GM21526 (cell line): ENCODE measurements around the gene VPS52.

Experiments
- ATAC-seq: cut with Tn5 transposase; IDR thresholded peaks from one replicate; pipeline ENCODE4 v1.9.1; 2021; ENCODE audit warnings: moderate library complexity; ENCODE audit not compliant: unreplicated experiment, low FRiP score

The VPS52 gene

DNA sequence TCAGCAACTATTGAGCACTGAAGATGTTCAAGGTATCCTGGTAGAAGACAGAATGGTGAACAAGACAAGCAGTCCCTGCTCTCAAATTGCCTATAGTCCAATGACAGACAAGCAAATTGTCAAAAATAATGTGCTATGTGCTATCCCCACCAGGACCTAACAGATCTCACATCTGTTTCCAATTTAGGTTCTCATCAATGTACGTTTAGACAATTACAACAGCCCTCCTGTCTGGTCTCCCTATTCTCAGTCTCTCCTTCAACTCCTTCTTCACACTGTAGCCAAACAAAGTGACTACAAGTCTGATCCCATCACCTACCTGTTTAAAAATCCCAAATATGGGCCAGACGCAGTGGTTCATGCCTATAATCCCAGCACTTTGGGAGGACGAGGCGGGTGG, 34.7 kb upstream of the VPS52 start:
- no peak for ATAC-seq

DNA sequence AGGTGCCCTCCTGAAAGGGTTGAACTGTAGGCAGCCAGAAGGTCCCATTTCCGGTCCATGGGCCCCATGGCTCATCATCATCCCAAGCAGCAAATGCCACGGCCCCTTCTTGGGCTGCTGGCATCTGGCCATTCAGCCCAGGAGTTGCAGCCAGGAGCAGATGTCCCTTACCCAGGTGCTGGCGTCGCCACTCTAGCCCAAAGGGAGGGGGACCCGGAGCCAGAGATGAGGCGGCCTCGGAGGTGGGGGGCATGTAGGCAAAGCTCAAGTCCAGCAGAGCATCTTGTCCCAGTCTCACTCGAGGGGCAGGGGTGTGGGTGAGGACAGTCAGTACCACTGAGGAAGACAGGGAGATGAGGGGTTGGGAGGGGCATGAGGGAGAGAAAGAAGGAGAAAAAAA, 33.4 kb upstream of the VPS52 start:
- no peak for ATAC-seq

DNA sequence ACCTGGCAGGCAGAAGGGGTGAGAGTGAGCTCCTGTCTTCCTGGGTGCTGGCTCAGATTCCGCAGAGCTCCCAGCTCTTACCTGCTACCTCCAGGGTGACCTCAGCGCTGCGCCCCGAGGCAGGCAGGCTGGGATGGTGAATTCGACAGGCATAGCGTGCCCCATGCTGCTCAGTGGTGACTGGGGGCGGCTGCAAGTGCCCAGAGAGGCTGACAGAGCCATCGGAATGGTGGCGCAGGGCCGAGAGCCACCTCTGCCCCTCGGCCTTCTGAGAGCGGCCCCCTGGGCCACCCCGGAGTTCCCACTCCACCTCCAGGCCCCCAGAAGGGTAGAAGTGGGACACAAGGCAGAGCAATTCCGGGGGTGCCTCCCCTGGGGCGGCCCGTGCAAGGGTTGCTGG, 32.5 kb upstream of the VPS52 start:
- ATAC-seq = no peak

DNA sequence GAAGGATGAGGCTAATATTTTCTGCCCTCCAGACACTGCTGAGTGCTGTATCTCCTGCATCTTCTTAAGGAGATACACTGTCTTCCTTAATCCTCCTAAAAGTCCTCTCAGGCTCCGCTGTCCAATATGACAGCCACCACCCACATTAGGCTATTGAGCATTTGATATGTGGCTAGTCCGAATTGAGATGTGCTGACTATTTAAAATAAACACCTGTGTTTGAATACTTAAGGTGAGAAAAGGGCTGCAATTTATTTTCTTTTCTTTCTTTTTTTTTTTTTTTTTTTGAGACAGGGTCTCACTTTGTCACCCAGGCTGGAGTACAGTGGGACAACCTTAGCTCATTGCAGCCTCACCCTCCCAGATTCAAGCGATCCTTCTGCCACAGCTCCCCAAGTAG, 30.2 kb upstream of the VPS52 start:
- no peak for ATAC-seq

DNA sequence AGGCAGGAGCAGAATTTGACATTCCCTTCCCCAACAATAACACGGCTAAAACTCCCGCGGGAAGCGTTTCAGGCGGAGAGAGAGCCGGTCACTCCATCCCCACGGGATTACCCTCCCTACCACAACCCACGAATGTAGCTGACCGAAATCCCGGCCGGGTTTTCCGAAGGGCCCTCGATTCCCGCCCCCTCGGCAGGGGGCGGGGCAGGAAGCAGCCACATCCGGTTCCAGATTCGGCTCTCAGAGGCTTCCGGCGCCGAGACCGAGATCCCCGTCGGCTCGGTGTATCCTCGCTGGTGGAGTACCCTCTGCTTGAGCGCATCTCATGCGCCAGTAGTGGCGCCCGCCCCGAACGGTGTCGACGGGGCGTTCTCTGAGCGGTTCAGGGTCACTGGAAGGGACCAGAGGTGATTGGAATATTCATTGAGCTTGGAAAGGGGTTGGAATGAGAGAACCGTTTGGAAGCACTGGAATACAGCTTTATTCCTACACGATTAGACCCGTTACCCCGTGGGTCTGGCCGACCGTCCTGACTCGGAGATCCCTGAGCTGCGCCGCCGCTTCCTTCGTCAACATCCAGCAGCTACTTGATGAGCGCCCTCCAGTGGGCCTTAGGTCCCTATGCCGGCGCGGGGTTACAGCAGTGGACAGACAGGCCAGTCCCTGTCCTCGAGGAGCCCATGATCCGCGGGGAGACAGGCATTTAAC, 27.7 kb upstream of the VPS52 start:
- peak; percentile 58 for ATAC-seq

DNA sequence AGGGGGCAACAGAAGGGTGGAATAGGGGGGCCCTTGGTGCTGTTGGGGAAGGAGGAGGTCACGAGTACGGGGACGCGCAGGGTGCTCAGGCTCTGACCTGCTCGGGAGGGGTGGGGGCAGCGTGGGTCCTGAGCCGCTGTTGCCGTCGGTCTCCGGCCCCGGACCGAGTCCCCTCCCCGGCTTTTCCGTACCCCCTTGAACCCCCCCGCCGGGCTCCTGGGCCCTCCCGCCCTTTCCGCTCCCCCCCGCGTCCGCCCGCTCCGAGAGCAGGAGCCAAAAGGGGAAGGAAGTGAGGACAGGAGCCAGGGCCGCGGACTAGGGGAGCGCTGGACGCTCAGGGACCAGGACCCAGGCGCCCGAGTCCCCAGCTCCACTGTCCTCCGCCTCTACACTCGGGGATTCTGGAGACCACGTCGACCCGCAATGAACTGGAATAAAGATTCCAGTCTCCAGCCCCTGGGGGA, 27.1 kb upstream of the VPS52 start, which contains the start of gene RGL2:
TSS of gene RGL2 (minus strand) at position 170 of the 464 bp plus-strand sequence. CDS start 332 bp downstream, outside the sequence.
- ATAC-seq = peak; percentile 22

DNA sequence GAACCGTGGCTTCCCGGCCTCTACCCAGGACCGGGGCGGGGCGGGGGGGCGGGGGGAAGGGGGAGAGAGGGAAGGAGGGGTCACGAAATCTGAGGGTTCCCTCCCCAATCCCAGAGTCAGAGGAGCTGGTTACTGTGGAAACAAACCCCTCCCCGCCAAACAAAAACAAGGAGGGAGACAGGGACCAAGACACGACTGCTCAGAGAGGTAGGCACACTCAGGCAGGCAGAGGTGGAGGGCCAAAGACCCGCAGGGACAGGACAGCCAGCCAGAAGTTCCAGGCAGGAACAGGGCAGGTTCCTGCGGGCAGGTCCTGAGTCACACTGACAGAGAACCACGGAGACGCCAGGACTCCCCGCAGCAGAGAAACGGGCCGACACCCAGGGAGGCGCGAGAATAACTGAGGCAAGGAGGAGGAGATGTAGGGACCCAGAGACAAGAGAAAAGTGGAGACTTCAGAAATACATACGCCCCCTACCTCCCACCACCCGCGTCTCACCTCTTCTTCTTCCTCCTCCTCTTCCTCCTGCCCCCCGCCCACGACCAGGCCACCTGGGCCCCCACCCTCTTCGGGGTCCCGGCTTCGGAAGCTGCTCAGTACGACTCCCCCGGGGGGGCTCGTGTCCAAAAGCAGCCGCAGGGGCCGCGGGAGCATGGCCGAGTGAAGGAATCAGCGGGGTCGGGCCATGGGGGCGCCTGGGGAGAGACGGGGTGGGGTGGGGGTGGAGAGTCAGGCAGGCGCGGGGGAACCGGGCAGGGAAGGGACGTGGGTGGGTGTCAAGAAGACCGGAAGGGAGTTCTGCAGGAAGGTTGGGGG, 26.5 kb upstream of the VPS52 start:
- no peak for ATAC-seq

DNA sequence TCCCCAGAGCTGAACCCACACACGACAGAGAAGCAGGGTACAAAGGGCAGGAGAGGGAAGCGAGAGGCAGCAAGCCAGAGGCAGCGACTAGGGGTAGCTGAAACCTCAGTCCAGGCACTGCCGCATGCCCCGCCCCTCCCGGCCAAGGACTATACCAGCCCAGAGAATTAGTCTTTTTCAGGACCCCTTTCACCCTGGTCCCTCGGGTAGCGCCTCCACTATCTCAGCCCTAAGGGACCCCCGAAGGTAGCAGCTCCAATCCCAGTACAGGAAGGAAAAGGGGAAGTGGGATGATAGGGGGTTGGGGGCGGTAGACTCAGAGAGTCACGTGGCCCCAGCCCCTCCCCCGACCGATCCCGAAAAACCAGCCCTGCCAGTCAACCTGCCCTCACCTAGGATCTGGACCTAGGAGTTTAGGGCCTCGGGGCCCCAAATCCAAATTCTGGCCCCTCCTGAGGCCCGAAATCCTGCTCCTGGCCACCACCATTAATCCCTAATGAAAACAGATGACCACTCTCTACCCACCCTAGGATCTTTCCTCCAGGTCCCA, 25.8 kb upstream of the VPS52 start:
- ATAC-seq = no peak

DNA sequence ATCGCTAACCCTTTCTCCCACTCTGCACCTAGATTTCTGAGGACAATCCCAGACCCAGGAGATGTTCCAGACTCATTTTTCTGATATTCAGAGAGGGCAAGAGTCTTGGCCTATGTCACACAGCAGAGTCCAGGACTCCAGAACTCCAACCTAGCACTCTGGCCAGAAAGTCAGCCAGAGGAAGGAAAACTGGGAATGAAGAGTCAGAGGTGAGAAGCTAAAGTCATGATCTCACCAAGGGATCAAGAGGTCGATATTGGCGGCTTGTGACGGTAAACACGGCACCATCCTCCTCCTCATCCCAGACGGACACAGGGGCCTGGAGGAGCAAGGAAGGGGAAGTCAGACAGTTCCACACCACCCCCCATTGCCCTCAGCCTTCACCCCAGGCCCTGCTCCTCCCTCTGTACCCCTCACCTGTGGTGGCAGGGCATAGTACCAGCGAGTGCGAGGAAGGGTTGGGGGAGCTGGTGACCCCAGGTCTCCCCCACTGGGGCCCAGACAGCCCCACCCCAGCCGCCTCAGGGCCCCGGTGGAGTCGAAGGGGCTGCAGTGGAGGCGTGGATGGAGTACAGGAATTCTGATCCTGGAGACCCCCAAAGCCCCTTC, 25.2 kb upstream of the VPS52 start:
- ATAC-seq = no peak

DNA sequence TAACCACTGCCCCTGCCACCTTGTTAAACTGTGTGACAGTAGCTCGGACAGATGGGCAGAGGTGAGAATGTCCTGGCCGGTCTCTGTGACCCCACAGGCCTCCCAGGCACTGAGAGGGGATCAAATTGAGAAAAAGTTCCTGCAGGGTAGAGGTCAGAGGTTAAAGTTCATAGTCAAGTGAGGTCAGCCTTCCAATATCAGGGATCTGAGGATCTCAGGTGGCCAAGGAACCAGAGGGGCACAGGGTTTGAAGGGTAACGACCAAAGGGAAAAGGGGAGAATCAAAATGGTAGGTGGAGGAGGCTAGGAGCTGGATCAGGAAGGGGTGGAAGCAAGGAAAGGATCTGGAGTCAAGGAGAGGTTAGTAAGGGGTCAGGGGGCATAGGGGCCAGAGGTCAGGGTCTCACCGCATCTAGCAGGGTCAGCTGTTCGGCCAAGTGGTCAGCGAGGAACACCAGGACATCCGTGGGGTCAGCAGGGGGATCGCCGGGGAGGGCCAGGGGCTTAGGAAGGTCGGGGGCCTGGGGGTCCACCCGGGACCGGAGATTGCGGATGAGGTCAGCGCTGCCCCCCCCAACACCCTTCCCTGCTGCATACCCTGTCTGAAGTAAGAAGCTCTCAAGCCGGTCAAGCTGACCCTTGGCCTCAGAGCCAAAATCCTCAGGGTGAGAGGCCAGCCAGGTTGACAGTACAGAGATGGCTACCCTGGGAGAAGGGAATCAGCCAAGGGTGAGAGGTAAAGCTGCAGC, 24.1 kb upstream of the VPS52 start:
- ATAC-seq = no peak

DNA sequence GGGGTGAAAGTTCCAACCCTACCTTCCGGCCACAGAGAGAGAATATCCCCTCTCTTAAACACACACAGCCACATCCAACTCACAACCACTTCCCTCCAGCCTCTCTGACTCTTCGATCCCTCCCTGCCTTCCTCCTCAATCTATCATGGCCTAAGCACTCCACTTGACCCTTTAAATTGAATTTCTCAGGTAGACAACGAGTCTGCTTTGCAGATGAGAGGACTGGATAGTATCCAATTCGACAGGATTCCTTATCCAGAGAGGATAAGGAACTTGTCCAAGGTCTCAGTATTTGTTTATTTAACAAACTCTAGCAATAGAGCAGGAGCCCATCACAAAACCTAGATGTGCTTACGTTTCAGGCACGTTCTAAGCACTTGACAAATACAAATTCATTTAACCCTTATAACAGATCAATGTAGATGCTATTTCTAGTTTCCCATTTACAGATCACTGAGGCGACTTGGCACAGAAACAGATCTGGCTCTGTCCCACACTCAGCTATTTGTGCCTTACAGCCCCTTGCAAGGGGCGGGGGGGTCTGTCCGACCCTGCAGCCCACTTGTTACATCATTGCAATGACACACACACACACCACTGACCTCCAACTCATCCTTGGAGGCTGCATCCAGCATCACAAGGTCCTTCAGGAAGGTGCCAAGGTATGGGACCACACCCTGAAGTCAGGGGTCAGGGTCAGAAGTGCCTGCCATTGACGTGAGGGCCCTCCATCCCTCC, 22.6 kb upstream of the VPS52 start:
- ATAC-seq = no peak

DNA sequence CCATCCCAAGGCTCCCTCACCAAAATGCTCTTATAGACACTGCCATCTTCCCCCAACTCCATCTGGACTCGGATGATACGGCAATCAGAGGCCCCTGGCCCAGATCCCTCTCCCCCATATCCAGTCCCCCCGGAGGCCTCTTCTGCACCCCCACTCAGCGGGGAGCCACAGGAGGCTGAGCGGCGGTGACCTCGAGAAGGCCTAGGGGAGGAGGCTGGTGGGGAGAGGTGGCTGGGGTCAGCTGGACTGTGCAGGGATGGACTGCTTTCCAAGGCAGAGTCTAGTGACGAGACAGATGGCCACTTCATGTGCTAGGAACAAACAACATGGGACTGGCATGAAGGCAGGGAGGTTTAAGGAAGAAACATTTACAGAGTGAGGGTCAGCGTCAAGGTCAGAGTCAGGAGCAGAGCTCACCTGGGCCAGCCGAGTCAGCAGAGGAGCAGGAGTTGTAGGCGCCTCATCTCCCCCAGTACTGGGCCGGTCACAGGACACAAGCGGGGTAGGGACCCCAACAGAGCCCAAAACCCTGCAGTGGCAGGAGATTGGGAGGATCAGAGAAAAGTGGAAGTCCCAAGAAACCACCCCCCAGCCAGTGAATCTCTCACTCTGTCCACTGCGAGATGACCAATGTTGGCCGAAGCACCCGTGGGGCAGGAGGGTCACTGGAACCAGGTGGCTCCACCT, 21.5 kb upstream of the VPS52 start:
- no peak for ATAC-seq

DNA sequence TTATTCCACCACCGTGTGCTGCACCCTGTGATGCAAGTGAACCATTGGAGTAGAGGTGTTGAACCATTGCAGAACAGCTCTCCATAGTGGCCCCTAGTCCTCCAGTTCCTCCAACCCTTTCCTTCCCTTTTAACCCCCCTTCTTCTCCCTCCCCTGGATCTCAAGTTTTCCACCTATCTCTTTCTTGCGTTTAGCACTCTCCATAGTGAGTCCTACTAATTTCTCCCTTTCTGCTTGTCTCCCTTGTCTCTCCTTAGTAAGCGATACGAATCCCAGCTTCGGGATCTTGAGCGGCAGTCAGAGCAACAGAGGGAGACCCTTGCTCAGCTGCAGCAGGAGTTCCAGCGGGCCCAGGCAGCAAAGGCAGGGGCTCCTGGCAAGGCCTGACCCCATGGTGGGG, 18.8 kb upstream of the VPS52 start:
- ATAC-seq = no peak

DNA sequence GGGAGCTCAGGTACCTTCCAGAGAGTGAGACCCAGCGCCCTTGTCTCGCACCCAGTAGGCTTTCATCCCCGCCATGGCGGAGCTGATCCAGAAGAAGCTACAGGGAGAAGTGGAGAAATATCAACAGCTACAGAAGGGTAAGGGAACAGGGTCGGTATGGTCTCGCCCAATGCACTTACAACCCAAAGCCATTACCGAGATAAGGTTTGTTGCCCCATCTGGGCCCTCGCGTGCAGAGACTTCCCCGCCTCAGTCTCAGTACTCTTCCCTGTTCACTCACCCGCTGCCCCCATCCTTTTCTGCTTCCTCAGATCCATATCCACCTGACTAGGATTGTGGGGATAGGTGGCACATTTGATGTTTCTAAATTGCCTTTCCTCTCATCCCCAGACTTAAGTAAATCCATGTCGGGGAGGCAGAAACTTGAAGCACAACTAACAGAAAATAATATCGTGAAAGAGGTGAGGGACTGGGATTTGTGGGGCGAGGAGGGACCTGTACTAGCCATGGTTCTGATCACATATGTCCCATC, 18.2 kb upstream of the VPS52 start:
- peak; percentile 3 for ATAC-seq

DNA sequence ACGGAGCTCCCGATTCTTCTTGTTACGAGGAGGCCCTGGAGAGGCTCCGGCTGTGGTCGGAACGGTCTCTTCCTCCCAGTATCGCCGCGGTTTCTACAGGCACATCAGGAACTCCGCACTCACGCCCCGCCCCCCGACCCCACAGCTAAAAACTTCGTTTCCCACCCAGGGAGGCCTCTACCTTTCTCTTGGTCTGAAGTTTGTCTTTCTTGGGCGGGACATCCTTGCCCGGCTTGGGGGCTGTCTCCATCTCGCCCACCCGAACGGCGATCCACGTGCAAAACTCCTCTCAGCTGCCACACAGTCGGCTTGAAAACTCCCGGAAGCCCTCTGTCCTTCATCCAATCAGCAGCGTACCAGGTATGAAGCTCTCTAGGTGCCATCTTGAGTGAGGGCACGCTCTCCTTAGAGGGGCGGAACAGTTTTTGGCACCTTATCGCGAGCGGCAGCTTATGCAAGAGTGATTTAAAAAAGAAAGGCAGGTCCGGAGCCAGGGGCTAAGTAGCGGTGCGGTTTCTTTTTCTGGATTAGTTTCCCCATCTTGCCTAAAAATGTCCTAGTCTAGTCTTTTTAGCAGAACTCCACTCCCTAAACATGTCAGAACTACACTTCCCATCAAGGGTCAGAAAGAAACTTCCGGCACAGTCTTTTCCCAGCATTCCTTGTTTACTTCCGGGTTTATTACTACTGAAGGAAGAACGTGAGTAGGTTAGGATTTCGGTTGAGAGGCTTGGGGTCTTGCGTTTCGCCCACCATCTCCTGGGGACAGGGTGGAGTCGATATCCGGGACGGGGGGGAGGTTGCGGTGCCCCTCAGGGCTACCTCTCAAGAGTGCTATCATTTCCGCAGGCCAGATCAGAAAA, 17.5 kb upstream of the VPS52 start, which contains the start of the genes PFDN6 and WDR46:
TSS of gene PFDN6 (plus strand) at position 681 of the 863 bp plus-strand sequence. CDS start 256 bp downstream, outside the sequence.
TSS of gene WDR46 (minus strand) at position 319 of the 863 bp plus-strand sequence. CDS start at position 250, 69 bp downstream.
- peak; percentile 57 for ATAC-seq

DNA sequence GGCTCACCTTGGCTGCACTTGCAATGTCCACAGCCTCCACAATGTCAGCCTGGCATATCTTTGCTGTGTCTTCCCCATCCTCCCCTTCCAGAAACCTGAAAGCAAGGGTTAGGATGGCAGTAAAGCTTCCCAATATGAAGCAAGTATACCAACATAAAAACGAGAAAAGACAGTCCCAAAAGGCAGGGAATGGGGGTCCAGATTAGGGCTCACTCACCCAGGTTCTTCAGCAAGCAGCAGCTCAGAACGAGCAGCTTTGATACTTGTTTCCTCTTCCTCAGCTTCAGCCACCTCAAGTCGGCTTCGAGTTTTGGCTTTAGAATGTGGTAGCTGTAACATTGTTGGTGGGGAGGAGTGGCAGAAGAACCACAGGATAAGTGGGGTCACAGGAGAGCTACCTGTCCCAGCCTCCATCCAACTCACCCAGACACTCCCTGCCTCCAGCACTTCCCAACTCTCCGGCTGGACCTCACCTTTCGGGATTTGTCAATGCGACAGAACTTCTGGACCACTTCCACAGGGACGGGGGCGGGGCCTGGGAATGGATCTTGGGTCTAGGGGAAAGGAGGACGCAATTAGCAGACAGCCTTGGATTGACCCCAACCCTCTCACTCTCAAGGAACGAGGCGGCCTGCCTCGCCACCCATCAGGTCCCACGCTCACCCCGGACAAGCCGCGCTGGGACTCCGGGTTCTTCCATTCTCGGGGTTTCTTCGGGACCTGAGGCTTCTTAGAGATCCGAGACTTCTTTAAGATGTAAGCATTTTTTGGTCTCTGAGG, 16.7 kb upstream of the VPS52 start:
- ATAC-seq = peak; percentile 11
